HG03108 (cell line): ENCODE measurements around the gene CACNA2D4.

ENCODE experiments used
- ATAC-seq: cut with Tn5 transposase; IDR thresholded peaks from one replicate; pipeline ENCODE4 v1.9.1; 2021; ENCODE audit warnings: moderate library complexity; ENCODE audit not compliant: unreplicated experiment

CACNA2D4 gene

GRCh38 chr12:1919763-1920162 lies 1.3 kb upstream of the CACNA2D4 start:
- ATAC-seq = no peak

GRCh38 chr12:1919284-1919683 lies 832 bp upstream of the CACNA2D4 start:
- ATAC-seq = no peak

GRCh38 chr12:1918884-1919236 lies 408 bp upstream of the CACNA2D4 start:
- ATAC-seq = no peak

GRCh38 chr12:1917172-1918070 lies 1.0 kb downstream of the CACNA2D4 start:
- ATAC-seq = no peak

- ATAC-seq = no peak
These were observed 1.9 kb downstream of the CACNA2D4 start for GRCh38 chr12:1916371-1917171.

- ATAC-seq = no peak
These were observed 3.1 kb downstream of the CACNA2D4 start for GRCh38 chr12:1915082-1915968.

GRCh38 chr12:1914114-1914911 lies 4.1 kb downstream of the CACNA2D4 start:
- ATAC-seq = no peak

GRCh38 chr12:1913377-1914113 lies 4.9 kb downstream of the CACNA2D4 start:
- no peak for ATAC-seq

- no peak for ATAC-seq
These were observed 5.7 kb downstream of the CACNA2D4 start for GRCh38 chr12:1912580-1913376.

- no peak for ATAC-seq
These were observed 6.6 kb downstream of the CACNA2D4 start for GRCh38 chr12:1911598-1912575.

GRCh38 chr12:1910468-1910867 lies 8.0 kb downstream of the CACNA2D4 start:
- no peak for ATAC-seq

GRCh38 chr12:1908758-1909157 lies 9.7 kb downstream of the CACNA2D4 start:
- no peak for ATAC-seq

- ATAC-seq = no peak
These were observed 10.5 kb downstream of the CACNA2D4 start for GRCh38 chr12:1907652-1908611.

- ATAC-seq = no peak
These were observed 11.9 kb downstream of the CACNA2D4 start for GRCh38 chr12:1906579-1906978.

- no peak for ATAC-seq
These were observed 13.6 kb downstream of the CACNA2D4 start for GRCh38 chr12:1904875-1905274.

GRCh38 chr12:1896964-1897363 lies 21.5 kb downstream of the CACNA2D4 start:
- ATAC-seq = no peak
